HuH-7.5 (cell line): Measurements from ENCODE around the gene SMAD3.
"Not testable (repeated sequence)": the region's sequence is repeated elsewhere in the genome, so short reads cannot be mapped to it uniquely, and the experiment has no call there.

Experiments used
- DNase-seq: peaks from one replicate; pipeline ENCODE4 v3.0.0; 2011; ENCODE audit warnings: low spot score

SMAD3 gene

GRCh38 chr15:67110958-67111864, 45.8 kb downstream of the SMAD3 start:
- no peak for DNase-seq

- no peak for DNase-seq
These were observed 48.6 kb downstream of the SMAD3 start for GRCh38 chr15:67114046-67114445.

- DNase-seq: no peak
These were observed 49.6 kb downstream of the SMAD3 start for GRCh38 chr15:67114846-67115585.

GRCh38 chr15:67115586-67115969, 50.2 kb downstream of the SMAD3 start:
- no peak for DNase-seq

GRCh38 chr15:67116742-67117141, 51.3 kb downstream of the SMAD3 start:
- peak; percentile 64 for DNase-seq

- no peak for DNase-seq
These were observed 52.0 kb downstream of the SMAD3 start for GRCh38 chr15:67117370-67117769.

- no peak for DNase-seq
These were observed 53.4 kb downstream of the SMAD3 start for GRCh38 chr15:67118808-67119207.

GRCh38 chr15:67119238-67119846, 53.9 kb downstream of the SMAD3 start:
- DNase-seq: no peak

DNA sequence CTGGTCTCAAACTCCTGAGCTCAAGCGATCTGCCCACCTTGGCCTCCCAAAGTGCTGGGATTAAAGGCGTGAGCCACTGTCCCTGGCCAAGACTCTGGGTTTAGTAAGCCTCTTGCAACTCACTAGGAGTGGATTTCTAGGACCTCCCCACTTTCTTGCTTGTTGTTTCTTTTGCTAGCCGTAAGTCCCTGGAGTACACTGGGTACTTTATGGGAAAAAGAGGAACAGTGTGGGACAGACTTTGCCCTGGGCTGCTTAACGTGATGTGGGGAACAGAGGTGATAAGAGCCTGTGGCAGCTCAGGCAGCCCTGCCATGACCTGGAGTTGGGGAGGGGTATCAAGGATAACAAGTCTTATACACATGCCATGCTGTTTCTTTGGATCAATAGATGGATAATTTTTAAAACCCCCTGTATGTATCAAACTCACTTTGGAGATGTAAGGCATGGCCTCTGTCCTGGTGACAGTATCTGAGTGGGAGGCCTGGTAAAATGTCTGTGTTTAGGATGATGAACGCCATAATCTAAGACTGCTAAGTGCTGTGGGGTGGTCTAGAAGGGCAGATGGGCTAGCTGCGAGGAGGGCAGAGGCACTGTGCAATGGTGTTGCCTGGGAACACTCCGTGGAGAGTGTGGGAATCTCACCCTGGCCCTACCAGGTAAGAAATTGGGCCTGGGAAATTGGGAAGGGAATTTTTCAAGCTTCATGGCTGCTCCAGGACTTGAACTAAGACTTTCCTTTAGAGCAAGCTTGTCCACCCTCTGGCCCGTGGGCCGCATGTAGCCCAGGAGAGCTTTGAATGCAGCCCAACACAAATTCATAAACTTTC, 54.8 kb downstream of the SMAD3 start:
- no peak for DNase-seq

DNA sequence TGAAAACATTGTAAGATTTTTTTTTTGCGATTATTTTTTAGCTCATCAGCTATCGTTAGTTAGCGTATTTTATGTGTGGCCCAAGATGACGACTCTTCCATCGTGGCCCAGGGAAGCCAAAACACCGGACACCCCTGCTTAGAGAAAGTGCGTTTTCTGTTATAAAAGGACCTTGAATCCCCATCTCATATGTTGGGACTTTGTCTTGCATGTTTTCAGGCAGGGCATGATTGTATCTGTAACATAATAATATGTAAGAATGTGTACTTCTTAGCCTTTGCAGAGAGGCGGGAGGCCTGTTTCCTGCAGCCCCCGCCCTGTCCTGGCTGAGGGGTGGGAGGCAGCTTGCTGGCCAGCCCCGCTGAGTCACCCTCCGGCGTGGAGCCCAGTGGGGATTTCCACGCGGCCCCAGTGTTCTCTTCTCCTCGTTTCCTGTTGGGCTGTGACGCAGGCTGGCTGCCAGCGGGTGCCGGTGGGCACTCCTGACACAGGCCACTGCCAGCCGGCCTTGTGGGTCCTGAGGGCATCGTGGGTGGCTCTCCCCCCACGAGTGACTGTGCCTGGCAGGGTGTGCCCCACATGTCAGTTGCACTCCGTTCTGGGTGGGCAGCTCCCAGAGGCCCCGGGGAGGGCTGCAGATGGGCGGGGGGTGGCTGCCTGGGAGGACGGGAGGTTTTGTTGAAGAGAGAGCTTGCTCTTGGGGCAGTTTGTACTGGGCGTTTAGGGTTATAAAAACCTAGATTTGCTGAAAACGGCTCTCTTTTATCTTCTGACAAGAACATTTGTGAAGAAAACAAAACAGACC, 55.6 kb downstream of the SMAD3 start:
- DNase-seq: no peak

DNA sequence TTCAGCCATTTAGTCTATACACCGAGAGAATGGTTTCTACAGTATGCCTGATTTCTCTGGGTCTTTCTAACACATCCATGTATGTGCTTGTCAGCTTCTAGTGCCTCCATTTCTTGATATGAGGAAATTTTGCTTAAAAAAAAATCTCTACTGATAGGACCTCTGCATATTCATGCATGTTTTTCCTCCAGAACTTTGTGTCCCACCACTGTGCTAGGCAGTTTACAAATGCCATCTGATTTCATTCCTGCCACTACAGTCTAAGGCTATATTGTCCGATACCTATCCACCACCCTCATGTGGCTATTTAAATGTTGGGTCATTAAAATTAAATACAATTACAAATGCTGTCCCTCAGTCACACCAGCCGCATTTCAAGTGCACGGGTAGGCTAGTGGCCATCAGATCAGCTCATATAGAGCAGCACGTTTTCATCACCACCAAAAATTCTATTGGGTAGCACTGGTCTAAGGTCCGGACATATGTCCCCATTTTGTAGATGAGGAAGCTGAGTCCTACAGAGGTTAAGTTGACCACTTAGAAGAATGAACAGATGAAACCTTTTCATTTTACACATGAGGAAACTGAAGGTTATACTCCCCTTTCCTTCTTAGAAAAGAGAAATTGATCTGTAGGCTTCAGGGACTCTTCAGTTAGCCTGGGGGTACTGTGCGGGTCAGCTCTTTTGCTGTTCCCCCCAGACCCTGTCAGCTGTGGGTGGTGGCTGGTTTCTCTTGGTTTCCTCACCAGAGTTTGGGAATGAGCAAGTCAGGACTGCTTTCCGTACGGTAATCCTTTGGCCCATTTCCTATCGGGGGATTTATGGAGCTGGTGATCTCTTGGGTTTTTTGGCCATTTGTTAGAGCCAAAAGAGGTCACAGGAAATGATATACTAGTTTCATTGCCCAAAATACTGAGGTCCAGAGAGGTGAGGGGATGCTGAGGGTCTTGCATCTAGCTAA, 56.5 kb downstream of the SMAD3 start:
- DNase-seq: no peak

DNA sequence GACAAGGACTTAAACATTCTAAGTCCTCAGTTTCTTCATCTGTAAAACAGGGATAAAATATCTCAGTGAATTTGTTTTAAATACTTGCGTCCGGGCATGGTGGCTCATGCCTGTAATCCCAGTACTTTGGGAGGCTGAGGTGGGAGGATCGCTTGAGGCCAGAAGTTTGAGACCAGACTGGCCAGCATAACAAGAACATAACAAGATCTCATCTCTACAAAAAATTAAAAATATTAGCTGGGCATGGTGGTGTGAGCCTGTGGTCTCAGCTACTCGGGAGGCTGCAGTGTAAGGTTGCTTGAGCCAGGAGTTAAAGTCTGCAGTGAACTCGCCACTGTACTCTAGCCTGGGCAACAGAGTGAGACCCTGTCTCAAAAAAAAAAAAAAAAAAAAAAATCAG, 57.4 kb downstream of the SMAD3 start:
- not testable (repeated sequence) for DNase-seq

DNA sequence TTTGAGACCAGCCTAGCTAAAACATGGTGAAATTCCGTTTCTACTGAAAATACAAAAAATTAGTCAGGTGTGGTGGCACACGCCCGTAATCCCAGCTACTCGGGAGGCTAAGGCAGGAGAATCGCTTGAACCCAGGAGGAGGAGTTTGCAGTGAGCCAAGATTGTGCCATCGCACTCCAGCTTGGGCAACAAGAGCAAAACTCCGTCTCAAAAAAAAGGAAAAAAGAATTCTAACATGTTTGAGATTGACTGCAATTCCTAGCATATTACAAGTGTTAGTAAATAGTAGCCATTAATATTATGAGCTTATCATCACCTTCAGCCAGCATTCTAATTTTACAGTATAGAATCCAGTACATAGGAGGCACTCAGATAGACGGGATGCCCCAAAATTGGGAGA, 57.9 kb downstream of the SMAD3 start:
- not testable (repeated sequence) for DNase-seq

GRCh38 chr15:67124111-67124510, 58.7 kb downstream of the SMAD3 start:
- DNase-seq: no peak

DNA sequence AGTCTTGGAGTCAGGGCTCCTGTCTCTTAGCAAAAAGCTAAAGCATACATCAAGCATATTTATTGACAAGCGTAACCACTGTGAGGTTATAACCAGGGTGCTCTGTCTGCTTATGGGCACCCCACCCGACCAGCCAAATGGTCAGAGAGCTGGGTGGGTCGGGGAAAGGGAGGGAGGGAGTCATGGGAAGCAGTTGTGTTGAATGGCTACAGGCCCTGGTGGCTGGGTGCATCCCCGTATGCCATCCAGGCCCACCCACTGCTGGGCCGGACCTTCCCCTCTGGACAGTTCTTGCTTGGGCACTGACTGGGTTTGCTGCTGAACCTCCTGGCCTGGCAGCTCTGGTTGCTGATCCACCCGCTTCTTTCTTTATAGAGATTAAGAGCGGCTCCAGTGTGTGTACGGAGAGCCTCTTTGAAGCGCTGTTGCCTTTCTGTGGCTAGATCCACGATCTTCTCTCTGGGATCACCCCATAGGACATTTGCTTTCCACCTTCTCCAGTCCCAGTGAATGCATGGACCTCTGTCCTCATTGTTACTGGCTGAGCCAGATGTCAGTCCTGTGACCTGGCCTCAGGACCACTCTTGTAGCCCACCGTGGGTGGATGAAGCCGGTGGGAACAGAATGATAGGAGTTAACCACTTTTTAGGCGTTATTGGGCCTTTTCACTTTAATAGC, 59.6 kb downstream of the SMAD3 start:
- DNase-seq: no peak

- DNase-seq: no peak
These were observed 60.4 kb downstream of the SMAD3 start for GRCh38 chr15:67125589-67126502.

GRCh38 chr15:67126551-67127330, 61.3 kb downstream of the SMAD3 start:
- peak; percentile 86 for DNase-seq

DNA sequence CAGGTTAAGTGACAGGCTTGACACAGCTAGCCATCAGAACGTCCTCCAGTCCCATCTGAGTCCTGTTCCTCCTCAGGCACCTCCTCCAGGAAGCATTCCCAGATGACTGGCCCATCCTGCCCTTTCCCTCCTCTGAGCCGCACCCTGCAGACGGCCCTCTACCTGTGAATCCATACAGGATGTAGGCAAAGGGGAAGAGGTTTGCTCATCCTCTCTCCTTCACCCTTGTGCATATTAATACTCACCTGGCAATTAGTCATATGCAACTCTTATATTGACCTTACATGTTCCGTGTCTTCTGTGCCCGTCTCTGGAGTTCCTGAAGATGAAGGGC, 61.9 kb downstream of the SMAD3 start:
- no peak for DNase-seq
